ENCODE results near the gene CEP63. TPM values are rescaled to one million over a fixed set of nuclear protein-coding genes. Genes with fewer than 3 reads are reported as not detected.

The CEP63 gene
- total RNA-seq, 1 donor from 2014 or later: 60.5 TPM

DNA sequence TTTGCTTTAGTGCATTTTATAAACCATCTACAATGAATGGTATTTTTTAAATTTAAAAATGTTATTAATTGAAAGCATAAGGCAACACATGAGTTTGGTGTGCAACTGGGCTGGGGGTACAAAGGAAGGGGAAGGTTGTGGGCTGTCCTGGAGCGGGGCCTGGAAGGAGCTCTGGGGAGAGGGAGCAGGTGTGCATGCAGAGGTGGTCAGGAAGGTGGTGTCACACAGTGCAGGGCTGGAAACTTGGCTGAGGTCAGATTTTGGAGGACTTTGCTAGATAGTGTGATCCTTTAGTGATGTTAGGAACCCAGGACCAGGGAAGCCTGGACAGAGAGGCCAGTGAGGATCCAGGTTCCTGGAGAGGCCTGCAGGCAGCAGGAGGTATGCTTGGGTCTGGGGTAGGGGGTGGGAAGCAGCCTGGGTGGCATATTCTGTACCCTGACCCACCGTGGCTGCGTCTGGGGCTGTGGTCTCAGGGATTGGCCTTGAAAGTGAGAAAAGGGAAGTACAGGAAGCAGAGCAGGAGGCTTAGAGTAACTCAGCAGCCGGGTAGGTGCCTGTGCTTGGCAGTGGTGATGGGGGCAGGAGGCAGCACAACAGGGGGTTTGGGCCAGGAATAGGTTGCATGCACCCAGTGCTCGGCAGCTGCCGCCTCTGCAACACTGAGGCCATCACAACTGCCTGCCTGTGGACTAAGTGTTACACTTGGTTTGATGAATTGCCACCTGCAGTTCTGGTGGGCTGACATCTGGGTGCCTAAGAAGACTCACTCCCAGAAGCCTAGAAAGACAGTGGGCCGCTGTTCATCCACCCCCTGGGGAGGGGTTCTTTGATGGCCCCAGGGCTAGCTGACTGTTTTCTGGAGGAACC is 132.0 kb downstream of the CEP63 start:
- H3K36me3 ChIP-seq (ENCODE audit: control insufficient read depth in 3 of 3, insufficient read depth in 3 of 3, low read length in 3 of 3): peaks cover 27 to 74% (median 59%) of the 10 kb centered on the region in 3 donors
- H3K27me3 ChIP-seq (ENCODE audit: control insufficient read depth in 3 of 3, insufficient read depth in 3 of 3, low read length in 3 of 3): no peaks in the 10 kb centered on the region
- no peak overlapping the region for H3K9ac ChIP-seq (ENCODE audit: low read depth in 1 of 3, low read length in 3 of 3)
- H3K4me3 ChIP-seq (ENCODE audit: low read length in 3 of 3): no peak overlapping the region
- peaks cover 7 to 8% (median 8%) of the 10 kb centered on the region in 3 donors for H3K4me1 ChIP-seq (ENCODE audit: control insufficient read depth in 3 of 3, insufficient read depth in 3 of 3, low read length in 3 of 3)
- H3K27ac ChIP-seq (ENCODE audit: low read depth, low read length): no peak overlapping the region
- no peaks in the 10 kb centered on the region for H3K9me3 ChIP-seq (ENCODE audit: control insufficient read depth in 3 of 3, low read length in 3 of 3)

DNA sequence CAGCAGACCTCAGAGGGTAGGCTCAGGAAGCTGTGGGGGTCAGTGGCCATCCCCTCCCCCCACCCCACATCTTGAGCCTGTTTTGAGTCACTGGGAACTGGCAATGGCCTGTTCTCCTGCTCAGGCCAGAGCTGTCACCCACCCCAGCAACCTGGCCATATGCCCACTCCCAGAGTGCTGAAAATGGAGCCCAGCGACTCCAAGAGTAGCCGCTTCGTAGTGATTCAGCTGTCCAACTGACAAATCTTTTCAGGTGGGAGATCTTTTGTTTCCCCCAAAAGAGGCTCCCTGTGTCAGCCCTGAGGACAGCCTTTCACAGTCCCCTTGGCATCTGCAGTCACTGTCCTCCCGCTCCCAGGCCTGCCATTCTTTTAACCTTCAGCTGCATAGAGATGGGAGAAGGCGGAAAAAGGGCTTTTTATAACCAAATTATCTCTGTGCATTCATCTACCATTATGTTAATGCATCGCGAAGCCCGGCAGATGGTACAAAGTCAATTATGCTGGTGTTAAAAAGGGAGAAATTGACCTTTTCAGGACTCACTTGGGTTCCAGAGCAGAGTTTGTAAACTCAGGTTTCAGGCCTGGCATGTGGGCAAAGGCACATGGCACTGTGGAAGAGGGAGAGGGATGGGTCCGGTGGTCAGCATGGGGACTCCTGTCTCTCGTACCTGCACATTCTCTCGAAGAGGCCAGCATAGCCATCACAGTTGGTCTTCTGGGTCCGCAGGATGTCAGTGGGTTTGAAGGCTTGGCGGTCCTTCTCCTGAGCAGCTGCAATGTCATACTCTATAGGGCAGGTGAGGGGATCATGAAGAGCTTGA is 132.8 kb downstream of the CEP63 start:
- no peaks in the 10 kb centered on the region for H3K9me3 ChIP-seq (ENCODE audit: control insufficient read depth in 3 of 3, low read length in 3 of 3)
- no peak overlapping the region for H3K4me3 ChIP-seq (ENCODE audit: low read length in 3 of 3)
- peaks cover 27 to 73% (median 59%) of the 10 kb centered on the region in 3 donors for H3K36me3 ChIP-seq (ENCODE audit: control insufficient read depth in 3 of 3, insufficient read depth in 3 of 3, low read length in 3 of 3)
- no peaks in the 10 kb centered on the region for H3K27me3 ChIP-seq (ENCODE audit: control insufficient read depth in 3 of 3, insufficient read depth in 3 of 3, low read length in 3 of 3)
- peaks cover 0 to 5% (median under 1%) of the 10 kb centered on the region in 3 donors for H3K4me1 ChIP-seq (ENCODE audit: control insufficient read depth in 3 of 3, insufficient read depth in 3 of 3, low read length in 3 of 3)
- H3K27ac ChIP-seq (ENCODE audit: low read depth, low read length): no peak overlapping the region
- H3K9ac ChIP-seq (ENCODE audit: low read depth in 1 of 3, low read length in 3 of 3): no peak overlapping the region

- H3K9ac ChIP-seq (ENCODE audit: low read depth in 1 of 3, low read length in 3 of 3): no peak overlapping the region
- H3K4me1 ChIP-seq (ENCODE audit: control insufficient read depth in 3 of 3, insufficient read depth in 3 of 3, low read length in 3 of 3): peaks cover 0 to 5% (median 0%) of the 10 kb centered on the region in 3 donors
- no peaks in the 10 kb centered on the region for H3K27me3 ChIP-seq (ENCODE audit: control insufficient read depth in 3 of 3, insufficient read depth in 3 of 3, low read length in 3 of 3)
- H3K4me3 ChIP-seq (ENCODE audit: low read length in 3 of 3): no peak overlapping the region
- no peak overlapping the region for H3K27ac ChIP-seq (ENCODE audit: low read depth, low read length)
- H3K9me3 ChIP-seq (ENCODE audit: control insufficient read depth in 3 of 3, low read length in 3 of 3): no peaks in the 10 kb centered on the region
- peaks cover 27 to 73% (median 62%) of the 10 kb centered on the region in 3 donors for H3K36me3 ChIP-seq (ENCODE audit: control insufficient read depth in 3 of 3, insufficient read depth in 3 of 3, low read length in 3 of 3)
These were observed 133.4 kb downstream of the CEP63 start for GRCh38 chr3:134619301-134619615.

DNA sequence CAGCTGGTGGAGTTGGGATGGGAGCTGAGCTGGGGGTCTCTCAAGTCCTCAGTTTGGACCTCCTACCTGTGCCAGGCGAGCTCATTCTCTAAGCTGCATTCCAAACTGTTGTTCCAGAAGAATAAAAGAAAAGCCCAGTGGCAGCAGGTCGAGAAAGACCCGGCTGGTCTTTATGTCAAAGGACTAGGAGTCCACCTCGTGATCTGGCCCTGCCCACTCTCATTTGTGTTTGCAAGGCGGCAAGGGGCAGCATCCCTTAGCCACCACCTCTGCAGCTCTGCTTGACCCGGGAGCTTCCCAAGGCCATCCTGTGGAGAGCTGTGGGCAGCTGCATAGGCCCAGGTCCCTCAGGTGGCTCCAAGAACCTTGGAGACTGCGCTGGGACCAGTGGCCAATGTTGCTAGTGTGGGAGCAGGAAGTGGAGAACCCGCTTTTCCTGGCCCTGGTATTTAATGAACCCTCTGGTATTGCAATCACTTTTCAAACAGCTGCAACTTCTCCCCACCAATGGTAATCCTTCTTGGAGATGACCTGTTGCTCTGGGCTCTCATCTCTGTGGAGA is 134.1 kb downstream of the CEP63 start:
- Histone ChIP-seq H3K27me3 (ENCODE audit: control insufficient read depth in 3 of 3, insufficient read depth in 3 of 3, low read length in 3 of 3) (no peaks in the 10 kb centered on the region), H3K4me1 (ENCODE audit: control insufficient read depth in 3 of 3, insufficient read depth in 3 of 3, low read length in 3 of 3) (peaks cover 0 to 5% (median 0%) of the 10 kb centered on the region in 3 donors), H3K9me3 (ENCODE audit: control insufficient read depth in 3 of 3, low read length in 3 of 3) (no peaks in the 10 kb centered on the region), H3K27ac (ENCODE audit: low read depth, low read length) (no peak overlapping the region), H3K9ac (ENCODE audit: low read depth in 1 of 3, low read length in 3 of 3) (no peak overlapping the region), H3K36me3 (ENCODE audit: control insufficient read depth in 3 of 3, insufficient read depth in 3 of 3, low read length in 3 of 3) (peaks cover 31 to 73% (median 59%) of the 10 kb centered on the region in 3 donors), H3K4me3 (ENCODE audit: low read length in 3 of 3) (no peak overlapping the region)

DNA sequence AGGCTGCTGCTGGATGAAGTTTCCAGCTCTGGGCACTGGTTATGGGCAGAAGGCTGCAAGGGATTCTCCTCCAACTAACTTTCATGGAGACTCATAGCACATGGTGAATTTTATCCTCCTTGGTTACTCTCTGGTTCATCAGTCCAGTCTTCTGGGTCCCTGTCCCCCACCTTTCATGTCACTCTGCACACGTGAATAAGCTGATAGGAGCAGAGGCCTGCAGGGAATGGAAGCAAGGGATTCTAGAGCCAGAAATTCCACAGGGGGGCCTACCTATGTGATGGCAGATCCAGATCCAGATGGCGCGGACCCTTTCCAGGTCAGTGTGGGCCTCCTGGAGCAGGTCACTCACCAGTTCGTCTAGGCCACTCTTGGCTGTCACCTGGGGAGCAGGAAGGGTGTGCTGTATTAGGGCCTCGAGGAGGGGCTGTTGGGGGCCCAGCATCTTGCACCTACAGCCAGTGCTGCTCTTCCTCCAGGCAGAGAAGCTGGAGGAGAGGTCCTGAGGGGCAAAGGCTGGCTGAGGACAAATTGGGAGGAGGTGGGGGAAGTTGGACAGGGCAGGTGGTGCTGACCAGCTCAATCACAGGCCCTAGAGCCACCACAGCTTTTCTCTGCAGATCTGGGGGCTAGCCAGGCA is 134.7 kb downstream of the CEP63 start:
- peaks cover 32 to 74% (median 59%) of the 10 kb centered on the region in 3 donors for H3K36me3 ChIP-seq (ENCODE audit: control insufficient read depth in 3 of 3, insufficient read depth in 3 of 3, low read length in 3 of 3)
- peaks cover 0 to 5% (median 0%) of the 10 kb centered on the region in 3 donors for H3K4me1 ChIP-seq (ENCODE audit: control insufficient read depth in 3 of 3, insufficient read depth in 3 of 3, low read length in 3 of 3)
- no peaks in the 10 kb centered on the region for H3K27me3 ChIP-seq (ENCODE audit: control insufficient read depth in 3 of 3, insufficient read depth in 3 of 3, low read length in 3 of 3)
- H3K4me3 ChIP-seq (ENCODE audit: low read length in 3 of 3): no peak overlapping the region
- no peak overlapping the region for H3K9ac ChIP-seq (ENCODE audit: low read depth in 1 of 3, low read length in 3 of 3)
- no peak overlapping the region for H3K27ac ChIP-seq (ENCODE audit: low read depth, low read length)
- H3K9me3 ChIP-seq (ENCODE audit: control insufficient read depth in 3 of 3, low read length in 3 of 3): no peaks in the 10 kb centered on the region

DNA sequence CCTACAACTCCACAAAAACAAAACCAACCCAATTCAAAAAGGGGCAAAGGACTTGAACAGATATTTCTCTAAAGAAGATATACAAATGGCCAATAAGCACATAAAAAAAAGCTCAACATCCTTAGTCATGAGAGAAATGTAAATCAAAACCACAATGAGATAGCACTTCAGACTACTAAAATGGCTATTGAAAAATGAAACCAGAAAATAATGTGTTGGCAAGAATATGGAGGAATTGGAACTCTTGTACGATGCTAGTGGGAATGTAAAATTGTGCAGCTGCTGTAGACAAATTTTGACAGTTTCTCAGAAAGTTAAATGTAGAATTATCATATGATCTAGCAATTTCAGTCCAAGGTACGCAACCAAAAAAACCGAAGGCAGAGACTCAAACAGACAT is 136.0 kb downstream of the CEP63 start:
- Histone ChIP-seq H3K9ac (ENCODE audit: low read depth in 1 of 3, low read length in 3 of 3) (no peak overlapping the region), H3K27ac (ENCODE audit: low read depth, low read length) (no peak overlapping the region), H3K4me1 (ENCODE audit: control insufficient read depth in 3 of 3, insufficient read depth in 3 of 3, low read length in 3 of 3) (peaks cover 0 to 5% (median 0%) of the 10 kb centered on the region in 3 donors), H3K9me3 (ENCODE audit: control insufficient read depth in 3 of 3, low read length in 3 of 3) (no peaks in the 10 kb centered on the region), H3K4me3 (ENCODE audit: low read length in 3 of 3) (no peak overlapping the region), H3K36me3 (ENCODE audit: control insufficient read depth in 3 of 3, insufficient read depth in 3 of 3, low read length in 3 of 3) (peaks cover 38 to 77% (median 57%) of the 10 kb centered on the region in 3 donors), H3K27me3 (ENCODE audit: control insufficient read depth in 3 of 3, insufficient read depth in 3 of 3, low read length in 3 of 3) (no peaks in the 10 kb centered on the region)

DNA sequence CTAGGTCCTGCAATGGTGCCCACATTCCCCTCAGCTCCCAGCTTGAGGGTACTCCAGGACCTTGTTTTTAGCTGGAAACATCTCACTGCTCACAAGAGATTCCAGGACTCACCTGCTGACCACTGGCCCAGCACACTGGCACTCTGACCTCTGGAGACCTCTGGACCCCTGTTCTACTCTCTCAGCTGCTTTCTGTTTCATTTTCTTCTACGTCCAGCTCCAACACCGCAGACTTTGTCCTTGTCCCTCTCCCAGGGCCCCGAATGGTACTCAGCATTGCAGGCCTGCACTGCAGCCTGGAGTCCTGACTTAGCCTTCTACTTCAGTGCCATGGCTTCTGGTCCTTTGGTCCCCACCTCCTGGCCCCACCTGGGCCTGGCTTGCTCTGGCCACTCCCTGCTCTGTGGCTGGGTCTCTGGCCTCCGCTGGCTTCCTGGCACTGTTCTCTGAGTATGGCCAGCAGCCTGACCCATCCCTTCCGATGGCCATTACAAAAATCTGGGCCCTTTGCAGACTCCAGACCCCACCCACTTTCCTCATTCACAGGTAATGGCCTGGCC is 137.0 kb downstream of the CEP63 start:
- peaks cover 33 to 79% (median 60%) of the 10 kb centered on the region in 3 donors for H3K36me3 ChIP-seq (ENCODE audit: control insufficient read depth in 3 of 3, insufficient read depth in 3 of 3, low read length in 3 of 3)
- H3K27ac ChIP-seq (ENCODE audit: low read depth, low read length): no peak overlapping the region
- peaks cover 0 to 5% (median 0%) of the 10 kb centered on the region in 3 donors for H3K4me1 ChIP-seq (ENCODE audit: control insufficient read depth in 3 of 3, insufficient read depth in 3 of 3, low read length in 3 of 3)

GRCh38 chr3:134623615-134624245 is 137.9 kb downstream of the CEP63 start:
- Histone ChIP-seq H3K27me3 (ENCODE audit: control insufficient read depth in 3 of 3, insufficient read depth in 3 of 3, low read length in 3 of 3) (no peaks in the 10 kb centered on the region), H3K27ac (ENCODE audit: low read depth, low read length) (no peak overlapping the region), H3K36me3 (ENCODE audit: control insufficient read depth in 3 of 3, insufficient read depth in 3 of 3, low read length in 3 of 3) (peaks cover 31 to 79% (median 58%) of the 10 kb centered on the region in 3 donors), H3K4me3 (ENCODE audit: low read length in 3 of 3) (no peak overlapping the region), H3K9ac (ENCODE audit: low read depth in 1 of 3, low read length in 3 of 3) (no peak overlapping the region), H3K4me1 (ENCODE audit: control insufficient read depth in 3 of 3, insufficient read depth in 3 of 3, low read length in 3 of 3) (peaks cover 0 to 5% (median 0%) of the 10 kb centered on the region in 3 donors), H3K9me3 (ENCODE audit: control insufficient read depth in 3 of 3, low read length in 3 of 3) (no peaks in the 10 kb centered on the region)

More for the DNA sequence above, 137.0 kb downstream of the CEP63 start:
- Histone ChIP-seq H3K9me3 (ENCODE audit: control insufficient read depth in 3 of 3, low read length in 3 of 3) (no peaks in the 10 kb centered on the region), H3K9ac (ENCODE audit: low read depth in 1 of 3, low read length in 3 of 3) (no peak overlapping the region), H3K4me3 (ENCODE audit: low read length in 3 of 3) (no peak overlapping the region), H3K27me3 (ENCODE audit: control insufficient read depth in 3 of 3, insufficient read depth in 3 of 3, low read length in 3 of 3) (no peaks in the 10 kb centered on the region)
